HepG2 (cell line): ENCODE data around the gene TADA3.

ENCODE experiments used
- HOXD1 ChIP-seq: sonication (generic); formaldehyde crosslinking; IDR thresholded peaks from 2 replicates; pipeline ENCODE4 v1.5.0; 2020; ENCODE audit warnings: missing genetic modification reagents
- JDP2 ChIP-seq: sonication (generic); formaldehyde crosslinking; IDR thresholded peaks from 2 replicates; pipeline ENCODE4 v1.8.1; 2022; ENCODE audit warnings: missing genetic modification reagents, borderline replicate concordance
- MTA3 ChIP-seq: sonication (generic); formaldehyde crosslinking; IDR thresholded peaks from 2 replicates; pipeline ENCODE4 v1.4.0; 2020; ENCODE audit warnings: missing genetic modification reagents
- MYNN ChIP-seq: sonication (generic); formaldehyde crosslinking; IDR thresholded peaks from 2 replicates; pipeline ENCODE4 v1.4.0; 2020; ENCODE audit warnings: mild to moderate bottlenecking, low read depth, missing genetic modification reagents
- NONO ChIP-seq, 2 experiments: fragments of 450-650 bp in 1 of 2; sonication (generic) in 1 of 2; formaldehyde crosslinking in 1 of 2; IDR thresholded peaks in 1 of 2; conservative IDR thresholded peaks in 1 of 2; 2 replicates each; pipeline versions ENCODE4 v1.6.1 to v1.8.0; 2017 to 2022; ENCODE audit warnings: mild to moderate bottlenecking in 1 of 2, missing genetic modification reagents in 1 of 2, moderate library complexity in 1 of 2
- U2AF1 ChIP-seq: fragments of 200-400 bp; formaldehyde crosslinking; optimal IDR thresholded peaks from 2 replicates; pipeline ENCODE3; 2017; ENCODE audit warnings: mild to moderate bottlenecking, low read depth, low read length
- ZFP37 ChIP-seq: sonication (generic); formaldehyde crosslinking; IDR thresholded peaks from 2 replicates; pipeline ENCODE4 v1.4.0; 2020; ENCODE audit warnings: missing genetic modification reagents, borderline replicate concordance
- ZNF235 ChIP-seq: sonication (generic); formaldehyde crosslinking; IDR thresholded peaks from 2 replicates; pipeline ENCODE4 v1.8.1; 2023; ENCODE audit warnings: mild to moderate bottlenecking, missing genetic modification reagents, borderline replicate concordance
- TF ChIP-seq, protein P1 (sequence below): sonication (generic); formaldehyde crosslinking; IDR thresholded peaks from 2 replicates; pipeline ENCODE4 v1.5.0; 2020; ENCODE audit warnings: missing genetic modification reagents, mild to moderate bottlenecking, borderline replicate concordance

DNA sequence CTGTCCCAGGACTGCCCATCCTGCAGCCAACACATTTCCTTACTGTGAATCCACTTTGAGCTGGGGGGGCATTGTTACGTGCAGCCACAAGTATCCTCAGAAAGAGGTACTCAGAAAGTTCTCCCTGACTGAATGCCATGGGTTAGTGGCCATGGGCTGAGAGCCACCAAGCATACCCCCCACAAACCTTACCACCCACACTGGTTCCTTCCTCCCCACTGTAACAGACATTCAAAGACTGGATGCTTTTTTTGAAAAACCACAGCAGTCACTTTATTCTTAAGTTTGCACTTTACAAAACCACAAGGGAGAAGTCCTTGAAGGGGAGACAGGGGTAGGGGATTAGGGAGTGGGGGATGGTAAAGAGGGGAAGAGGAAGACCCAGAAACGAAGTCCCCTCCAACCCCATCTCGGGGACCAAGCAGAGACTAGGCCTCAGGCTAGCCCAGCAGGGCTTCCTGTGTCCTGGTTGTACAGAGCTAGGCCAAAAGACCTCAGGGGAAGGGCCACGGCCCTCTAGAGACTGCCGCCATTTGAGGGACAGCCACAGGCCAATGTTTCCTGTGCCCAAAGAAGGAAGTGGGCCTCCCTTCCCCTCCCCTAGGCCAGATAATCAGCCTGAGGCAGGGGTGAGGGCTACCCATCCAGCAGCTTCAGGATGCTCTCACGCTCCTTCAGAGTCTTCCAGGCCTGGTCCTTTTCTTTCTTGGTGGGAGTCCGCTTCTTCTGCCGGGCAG lies 12.4 kb downstream of the TADA3 start:
- TF ChIP-seq U2AF1 (no peak), ZNF235 (no peak), NONO (IDR thresholded peaks at IDR 0.05) (no peak), NONO (CRISPR knock-in tag; conservative IDR thresholded peaks at IDR 0.05) (no peak), MTA3 (CRISPR knock-in tag) (no peak), HOXD1 (no peak), MYNN (CRISPR knock-in tag) (no peak), ZFP37 (CRISPR knock-in tag) (no peak), JDP2 (no peak)
- TF ChIP-seq, protein P1, sequence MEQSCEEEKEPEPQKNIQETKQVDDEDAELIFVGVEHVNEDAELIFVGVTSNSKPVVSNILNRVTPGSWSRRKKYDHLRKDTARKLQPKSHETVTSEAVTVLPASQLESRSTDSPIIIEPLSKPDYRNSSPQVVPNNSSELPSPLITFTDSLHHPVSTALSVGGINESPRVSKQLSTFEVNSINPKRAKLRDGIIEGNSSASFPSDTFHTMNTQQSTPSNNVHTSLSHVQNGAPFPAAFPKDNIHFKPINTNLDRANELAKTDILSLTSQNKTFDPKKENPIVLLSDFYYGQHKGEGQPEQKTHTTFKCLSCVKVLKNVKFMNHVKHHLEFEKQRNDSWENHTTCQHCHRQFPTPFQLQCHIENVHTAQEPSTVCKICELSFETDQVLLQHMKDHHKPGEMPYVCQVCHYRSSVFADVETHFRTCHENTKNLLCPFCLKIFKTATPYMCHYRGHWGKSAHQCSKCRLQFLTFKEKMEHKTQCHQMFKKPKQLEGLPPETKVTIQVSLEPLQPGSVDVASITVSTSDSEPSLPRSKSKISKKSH = no peak
